GM23338 (cell line): ENCODE measurements around the gene STK4. TPM values are rescaled to one million over a fixed set of nuclear protein-coding genes. Genes with fewer than 3 reads are reported as not detected.

Experiments used
- ATAC-seq: fragments of 200-7000 bp; cut with Tn5 transposase; 3 replicates; pipeline ENCODE4 v1.9.1; 2020
- DNase-seq: peaks from one replicate; pipeline ENCODE4 v3.0.0-alpha.2; 2015; ENCODE audit warnings: low spot score
- H2AFZ ChIP-seq: fragments of 200-600 bp; sonication (generic); 2 replicates; pipeline ENCODE4 v1.8.0; 2016; ENCODE audit warnings: antibody characterized with exemption, mild to moderate bottlenecking, moderate library complexity
- H3F3A ChIP-seq: fragments of 200-600 bp; sonication (generic); replicated peaks from 2 replicates; pipeline ENCODE4 v1.8.0; 2017; ENCODE audit warnings: antibody characterized with exemption, mixed run types, low read depth
- H3K27ac ChIP-seq: fragments of 200-600 bp; sonication (generic); 2 replicates; pipeline ENCODE4 v1.6.1; 2016; ENCODE audit warnings: low read depth
- H3K27me3 ChIP-seq: fragments of 200-600 bp; sonication (generic); 2 replicates; pipeline ENCODE4 v1.8.0; 2016; ENCODE audit warnings: mild to moderate bottlenecking, mixed run types, moderate library complexity; ENCODE audit not compliant: insufficient read depth
- H3K36me3 ChIP-seq: fragments of 200-600 bp; sonication (generic); 2 replicates; pipeline ENCODE4 v1.8.0; 2016; ENCODE audit warnings: mild to moderate bottlenecking; ENCODE audit not compliant: insufficient read depth
- H3K4me1 ChIP-seq: fragments of 200-600 bp; sonication (generic); 2 replicates; pipeline ENCODE4 v1.8.0; 2016; ENCODE audit warnings: mild to moderate bottlenecking, moderate library complexity; ENCODE audit not compliant: insufficient read depth
- H3K4me2 ChIP-seq: fragments of 200-600 bp; sonication (generic); 2 replicates; pipeline ENCODE4 v1.7.1; 2017; ENCODE audit warnings: mixed run types
- H3K4me3 ChIP-seq: fragments of 200-600 bp; sonication (generic); 2 replicates; pipeline ENCODE4 v1.6.1; 2016; ENCODE audit warnings: mixed run types
- H3K79me2 ChIP-seq: fragments of 200-600 bp; sonication (generic); replicated peaks from 2 replicates; pipeline ENCODE4 v1.8.0; 2017; ENCODE audit warnings: mild to moderate bottlenecking; ENCODE audit not compliant: insufficient read depth
- H3K9me2 ChIP-seq: fragments of 200-600 bp; sonication (generic); 2 replicates; pipeline ENCODE4 v1.8.0; 2017; ENCODE audit not compliant: insufficient read depth
- H4K20me1 ChIP-seq: fragments of 200-600 bp; sonication (generic); replicated peaks from 2 replicates; pipeline ENCODE4 v1.8.0; 2017; ENCODE audit warnings: mild to moderate bottlenecking; ENCODE audit not compliant: insufficient read depth
- H3K27ac Mint-ChIP-seq: 2 replicates; pipeline ENCODE4 v1.8.0; 2020; ENCODE audit warnings: inconsistent platforms, mild to moderate bottlenecking, moderate library complexity, mixed read lengths
- H3K27me3 Mint-ChIP-seq: 3 replicates; pipeline ENCODE4 v1.8.0; 2022; ENCODE audit warnings: low read depth, mild to moderate bottlenecking, moderate library complexity, mixed read lengths, inconsistent platforms; ENCODE audit not compliant: insufficient read depth, poor library complexity
- H3K36me3 Mint-ChIP-seq: 3 replicates; pipeline ENCODE4 v1.8.0; 2021; ENCODE audit warnings: low read depth, mild to moderate bottlenecking, inconsistent platforms, moderate library complexity, mixed read lengths
- H3K4me1 Mint-ChIP-seq: 3 replicates; pipeline ENCODE4 v1.8.0; 2020; ENCODE audit warnings: mild to moderate bottlenecking, inconsistent platforms, mixed read lengths
- H3K4me3 Mint-ChIP-seq: 3 replicates; pipeline ENCODE4 v1.8.0; 2021; ENCODE audit warnings: moderate library complexity, mild to moderate bottlenecking, inconsistent platforms, mixed read lengths
- H3K9me3 Mint-ChIP-seq: 3 replicates; pipeline ENCODE4 v1.8.0; 2020; ENCODE audit warnings: moderate library complexity, mild to moderate bottlenecking, inconsistent platforms, mixed read lengths
- CREB1 ChIP-seq: fragments of 250-450 bp; sonication (Bioruptor Pico); IDR thresholded peaks from 2 replicates; pipeline ENCODE4 v1.5.0; 2020; ENCODE audit warnings: low read depth, mild to moderate bottlenecking, moderate library complexity
- EZH2 ChIP-seq: fragments of 200-600 bp; sonication (generic); IDR thresholded peaks from one replicate; pipeline ENCODE4 v1.8.0; 2017; ENCODE audit warnings: antibody characterized with exemption, mild to moderate bottlenecking, low read depth; ENCODE audit not compliant: unreplicated experiment
- JUNB ChIP-seq: IDR thresholded peaks from one replicate; pipeline ENCODE4 v1.6.1; 2016; ENCODE audit warnings: antibody characterized with exemption; ENCODE audit not compliant: unreplicated experiment
- NANOG ChIP-seq: IDR thresholded peaks from 2 replicates; pipeline ENCODE4 v1.6.1; 2016; ENCODE audit warnings: antibody characterized with exemption, borderline replicate concordance
- POLR2AphosphoS5 ChIP-seq: IDR thresholded peaks from 2 replicates; pipeline ENCODE4 v1.6.1; 2016; ENCODE audit warnings: antibody characterized with exemption, low read depth
- ZNF114 ChIP-seq: fragments of 250-450 bp; sonication (Bioruptor Pico); IDR thresholded peaks from 2 replicates; pipeline ENCODE4 v1.5.0; 2020; ENCODE audit warnings: mild to moderate bottlenecking, moderate library complexity
- ZNF331 ChIP-seq: fragments of 250-450 bp; sonication (Bioruptor Pico); IDR thresholded peaks from 2 replicates; pipeline ENCODE4 v1.5.0; 2020; ENCODE audit warnings: low read depth, mild to moderate bottlenecking, moderate library complexity
- polyA plus RNA-seq: library from polyadenylated mRNA; unstranded; fragments of >200 nt; fragmentation: Nextera tagmentation; extraction: Ambion mirVana; gene quantifications from 2 replicates; pipeline ENCODE4 v1.2.1, GENCODE V29; 2016
- total RNA-seq: library from RNA; depleted of rRNA; stranded (reverse); fragments of >200 nt; shearing (Covaris generic); gene quantifications from 2 replicates; pipeline ENCODE4 v1.2.3, GENCODE V29; 2014
- TF ChIP-seq, protein P1 (sequence below): IDR thresholded peaks from one replicate; pipeline ENCODE4 v1.6.1; 2018; ENCODE audit warnings: antibody characterized with exemption; ENCODE audit not compliant: unreplicated experiment
- TF ChIP-seq, protein P2 (sequence below), 2 experiments: fragments of 200-600 bp in 1 of 2; sonication (generic) in 1 of 2; conservative IDR thresholded peaks; 2 replicates each; pipeline versions ENCODE4 v1.5.1 to v1.6.1; 2016 to 2017; ENCODE audit warnings: antibody characterized with exemption in 2 of 2, low read depth in 2 of 2, mild to moderate bottlenecking in 2 of 2, moderate library complexity in 1 of 2
- TF ChIP-seq, protein P3 (sequence below): IDR thresholded peaks from 2 replicates; pipeline ENCODE4 v1.6.1; 2016; ENCODE audit warnings: antibody characterized with exemption
- TF ChIP-seq, protein P4 (sequence below): fragments of 250-450 bp; sonication (Bioruptor Pico); IDR thresholded peaks from 2 replicates; pipeline ENCODE4 v1.5.0; 2020; ENCODE audit warnings: mild to moderate bottlenecking, moderate library complexity

Gene STK4
- total and polyA plus RNA-seq, 2 experiments from 2014 or later = 37.7 to 58.7 TPM

DNA sequence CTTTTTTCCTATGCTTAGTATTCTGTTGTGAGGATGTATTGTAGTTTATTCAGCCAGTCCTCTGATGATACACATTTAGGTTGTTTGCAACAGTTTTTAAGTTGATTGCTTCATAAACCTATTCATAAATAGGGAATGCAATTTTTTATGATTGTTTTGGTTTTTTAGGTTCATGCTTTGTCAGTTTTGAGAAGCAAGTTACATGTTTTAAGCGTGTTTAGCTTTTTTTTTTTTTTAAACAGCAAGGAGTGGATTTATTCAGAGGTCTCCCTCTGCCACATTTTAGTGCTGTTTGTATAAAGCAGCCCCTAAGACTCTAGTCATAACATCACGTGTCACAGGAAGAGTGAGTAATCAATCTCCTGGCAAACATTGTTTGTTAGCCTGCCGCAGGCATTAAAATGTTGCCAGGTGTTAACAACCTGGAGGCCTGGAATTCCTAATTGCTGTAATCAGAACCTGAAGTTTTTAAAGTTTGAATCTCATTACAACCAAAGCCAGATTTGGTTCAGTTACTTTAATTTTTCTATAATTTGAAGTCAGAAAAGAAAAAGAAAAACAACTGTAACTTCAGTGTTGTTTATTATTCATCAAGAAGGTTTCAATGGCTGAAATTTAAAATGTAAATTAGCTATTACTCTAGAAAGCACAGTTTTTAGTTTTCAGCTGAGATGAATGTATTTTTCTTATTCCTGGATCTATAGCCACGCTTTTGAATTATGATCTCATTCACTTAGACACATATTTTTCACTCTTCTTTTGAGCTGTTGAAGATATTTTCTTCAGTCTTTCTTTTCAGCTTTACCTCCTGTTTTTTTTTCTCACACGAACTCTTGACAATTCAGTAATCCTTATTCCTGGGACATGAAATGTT lies 75.4 kb downstream of the STK4 start (continued):
- no peak for TF ChIP-seq EZH2
- TF ChIP-seq ZNF331 (CRISPR knock-in tag) = no peak

DNA sequence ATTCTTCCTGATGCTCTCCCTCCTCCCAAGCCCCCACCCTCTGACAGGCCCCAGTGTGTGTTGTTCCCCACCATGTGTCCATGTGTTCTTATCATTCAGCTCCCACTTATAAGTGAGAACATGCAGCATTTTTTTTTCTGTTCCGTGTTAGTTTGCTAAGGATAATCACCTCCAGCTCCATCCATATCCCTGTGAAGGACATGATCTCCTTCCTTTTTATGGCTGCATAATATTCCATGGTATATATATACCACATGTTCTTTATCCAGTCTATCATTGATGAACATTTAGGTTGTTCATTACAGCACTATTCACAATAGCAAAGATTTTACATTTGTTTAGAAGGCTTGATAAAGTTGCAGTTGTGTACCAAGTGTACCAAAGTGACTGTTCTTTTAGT lies 76.7 kb downstream of the STK4 start:
- Histone ChIP-seq H3K4me1 (peaks cover 21% of the 10 kb centered on the region; the same call in 1 of the 2 replicates), H2AFZ (no peak overlapping the region), H3K27ac (no peak overlapping the region; the same call in 1 of the 2 replicates), H3K36me3 (no peaks in the 10 kb centered on the region), H3K4me3 (no peak overlapping the region), H4K20me1 (no peaks in the 10 kb centered on the region), H3K9me2 (no peaks in the 10 kb centered on the region), H3F3A (no peaks in the 10 kb centered on the region), H3K4me2 (no peak overlapping the region), H3K27me3 (no peaks in the 10 kb centered on the region), H3K79me2 (0 out of 2 replicates have a peak, but pooled peaks cover 3% of the 10 kb centered on the region)
- DNase-seq (no peak), ATAC-seq (no peak)
- Mint-ChIP-seq H3K9me3 (peaks cover 7% of the 10 kb centered on the region; the same call in 2 of the 3 replicates), H3K4me3 (no peak overlapping the region), H3K4me1 (peaks cover 30% of the 10 kb centered on the region), H3K27me3 (peaks cover 7% of the 10 kb centered on the region), H3K36me3 (peaks cover 24% of the 10 kb centered on the region; the same call in 2 of the 3 replicates), H3K27ac (peak overlapping the region; percentile 98; the same call in 1 of the 2 replicates)
- TF ChIP-seq, protein P1, sequence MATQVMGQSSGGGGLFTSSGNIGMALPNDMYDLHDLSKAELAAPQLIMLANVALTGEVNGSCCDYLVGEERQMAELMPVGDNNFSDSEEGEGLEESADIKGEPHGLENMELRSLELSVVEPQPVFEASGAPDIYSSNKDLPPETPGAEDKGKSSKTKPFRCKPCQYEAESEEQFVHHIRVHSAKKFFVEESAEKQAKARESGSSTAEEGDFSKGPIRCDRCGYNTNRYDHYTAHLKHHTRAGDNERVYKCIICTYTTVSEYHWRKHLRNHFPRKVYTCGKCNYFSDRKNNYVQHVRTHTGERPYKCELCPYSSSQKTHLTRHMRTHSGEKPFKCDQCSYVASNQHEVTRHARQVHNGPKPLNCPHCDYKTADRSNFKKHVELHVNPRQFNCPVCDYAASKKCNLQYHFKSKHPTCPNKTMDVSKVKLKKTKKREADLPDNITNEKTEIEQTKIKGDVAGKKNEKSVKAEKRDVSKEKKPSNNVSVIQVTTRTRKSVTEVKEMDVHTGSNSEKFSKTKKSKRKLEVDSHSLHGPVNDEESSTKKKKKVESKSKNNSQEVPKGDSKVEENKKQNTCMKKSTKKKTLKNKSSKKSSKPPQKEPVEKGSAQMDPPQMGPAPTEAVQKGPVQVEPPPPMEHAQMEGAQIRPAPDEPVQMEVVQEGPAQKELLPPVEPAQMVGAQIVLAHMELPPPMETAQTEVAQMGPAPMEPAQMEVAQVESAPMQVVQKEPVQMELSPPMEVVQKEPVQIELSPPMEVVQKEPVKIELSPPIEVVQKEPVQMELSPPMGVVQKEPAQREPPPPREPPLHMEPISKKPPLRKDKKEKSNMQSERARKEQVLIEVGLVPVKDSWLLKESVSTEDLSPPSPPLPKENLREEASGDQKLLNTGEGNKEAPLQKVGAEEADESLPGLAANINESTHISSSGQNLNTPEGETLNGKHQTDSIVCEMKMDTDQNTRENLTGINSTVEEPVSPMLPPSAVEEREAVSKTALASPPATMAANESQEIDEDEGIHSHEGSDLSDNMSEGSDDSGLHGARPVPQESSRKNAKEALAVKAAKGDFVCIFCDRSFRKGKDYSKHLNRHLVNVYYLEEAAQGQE = no peak
- TF ChIP-seq EZH2 (no peak), CREB1 (CRISPR knock-in tag) (no peak), ZNF114 (CRISPR knock-in tag) (no peak), POLR2AphosphoS5 (no peak), NANOG (no peak), JUNB (no peak)
- TF ChIP-seq, protein P2, sequence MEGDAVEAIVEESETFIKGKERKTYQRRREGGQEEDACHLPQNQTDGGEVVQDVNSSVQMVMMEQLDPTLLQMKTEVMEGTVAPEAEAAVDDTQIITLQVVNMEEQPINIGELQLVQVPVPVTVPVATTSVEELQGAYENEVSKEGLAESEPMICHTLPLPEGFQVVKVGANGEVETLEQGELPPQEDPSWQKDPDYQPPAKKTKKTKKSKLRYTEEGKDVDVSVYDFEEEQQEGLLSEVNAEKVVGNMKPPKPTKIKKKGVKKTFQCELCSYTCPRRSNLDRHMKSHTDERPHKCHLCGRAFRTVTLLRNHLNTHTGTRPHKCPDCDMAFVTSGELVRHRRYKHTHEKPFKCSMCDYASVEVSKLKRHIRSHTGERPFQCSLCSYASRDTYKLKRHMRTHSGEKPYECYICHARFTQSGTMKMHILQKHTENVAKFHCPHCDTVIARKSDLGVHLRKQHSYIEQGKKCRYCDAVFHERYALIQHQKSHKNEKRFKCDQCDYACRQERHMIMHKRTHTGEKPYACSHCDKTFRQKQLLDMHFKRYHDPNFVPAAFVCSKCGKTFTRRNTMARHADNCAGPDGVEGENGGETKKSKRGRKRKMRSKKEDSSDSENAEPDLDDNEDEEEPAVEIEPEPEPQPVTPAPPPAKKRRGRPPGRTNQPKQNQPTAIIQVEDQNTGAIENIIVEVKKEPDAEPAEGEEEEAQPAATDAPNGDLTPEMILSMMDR (conservative IDR thresholded peaks at IDR 0.05; ENCODE audit: low read depth in 2 of 2) = no peak
- TF ChIP-seq, protein P3, sequence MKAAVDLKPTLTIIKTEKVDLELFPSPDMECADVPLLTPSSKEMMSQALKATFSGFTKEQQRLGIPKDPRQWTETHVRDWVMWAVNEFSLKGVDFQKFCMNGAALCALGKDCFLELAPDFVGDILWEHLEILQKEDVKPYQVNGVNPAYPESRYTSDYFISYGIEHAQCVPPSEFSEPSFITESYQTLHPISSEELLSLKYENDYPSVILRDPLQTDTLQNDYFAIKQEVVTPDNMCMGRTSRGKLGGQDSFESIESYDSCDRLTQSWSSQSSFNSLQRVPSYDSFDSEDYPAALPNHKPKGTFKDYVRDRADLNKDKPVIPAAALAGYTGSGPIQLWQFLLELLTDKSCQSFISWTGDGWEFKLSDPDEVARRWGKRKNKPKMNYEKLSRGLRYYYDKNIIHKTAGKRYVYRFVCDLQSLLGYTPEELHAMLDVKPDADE = no peak
- TF ChIP-seq, protein P4, sequence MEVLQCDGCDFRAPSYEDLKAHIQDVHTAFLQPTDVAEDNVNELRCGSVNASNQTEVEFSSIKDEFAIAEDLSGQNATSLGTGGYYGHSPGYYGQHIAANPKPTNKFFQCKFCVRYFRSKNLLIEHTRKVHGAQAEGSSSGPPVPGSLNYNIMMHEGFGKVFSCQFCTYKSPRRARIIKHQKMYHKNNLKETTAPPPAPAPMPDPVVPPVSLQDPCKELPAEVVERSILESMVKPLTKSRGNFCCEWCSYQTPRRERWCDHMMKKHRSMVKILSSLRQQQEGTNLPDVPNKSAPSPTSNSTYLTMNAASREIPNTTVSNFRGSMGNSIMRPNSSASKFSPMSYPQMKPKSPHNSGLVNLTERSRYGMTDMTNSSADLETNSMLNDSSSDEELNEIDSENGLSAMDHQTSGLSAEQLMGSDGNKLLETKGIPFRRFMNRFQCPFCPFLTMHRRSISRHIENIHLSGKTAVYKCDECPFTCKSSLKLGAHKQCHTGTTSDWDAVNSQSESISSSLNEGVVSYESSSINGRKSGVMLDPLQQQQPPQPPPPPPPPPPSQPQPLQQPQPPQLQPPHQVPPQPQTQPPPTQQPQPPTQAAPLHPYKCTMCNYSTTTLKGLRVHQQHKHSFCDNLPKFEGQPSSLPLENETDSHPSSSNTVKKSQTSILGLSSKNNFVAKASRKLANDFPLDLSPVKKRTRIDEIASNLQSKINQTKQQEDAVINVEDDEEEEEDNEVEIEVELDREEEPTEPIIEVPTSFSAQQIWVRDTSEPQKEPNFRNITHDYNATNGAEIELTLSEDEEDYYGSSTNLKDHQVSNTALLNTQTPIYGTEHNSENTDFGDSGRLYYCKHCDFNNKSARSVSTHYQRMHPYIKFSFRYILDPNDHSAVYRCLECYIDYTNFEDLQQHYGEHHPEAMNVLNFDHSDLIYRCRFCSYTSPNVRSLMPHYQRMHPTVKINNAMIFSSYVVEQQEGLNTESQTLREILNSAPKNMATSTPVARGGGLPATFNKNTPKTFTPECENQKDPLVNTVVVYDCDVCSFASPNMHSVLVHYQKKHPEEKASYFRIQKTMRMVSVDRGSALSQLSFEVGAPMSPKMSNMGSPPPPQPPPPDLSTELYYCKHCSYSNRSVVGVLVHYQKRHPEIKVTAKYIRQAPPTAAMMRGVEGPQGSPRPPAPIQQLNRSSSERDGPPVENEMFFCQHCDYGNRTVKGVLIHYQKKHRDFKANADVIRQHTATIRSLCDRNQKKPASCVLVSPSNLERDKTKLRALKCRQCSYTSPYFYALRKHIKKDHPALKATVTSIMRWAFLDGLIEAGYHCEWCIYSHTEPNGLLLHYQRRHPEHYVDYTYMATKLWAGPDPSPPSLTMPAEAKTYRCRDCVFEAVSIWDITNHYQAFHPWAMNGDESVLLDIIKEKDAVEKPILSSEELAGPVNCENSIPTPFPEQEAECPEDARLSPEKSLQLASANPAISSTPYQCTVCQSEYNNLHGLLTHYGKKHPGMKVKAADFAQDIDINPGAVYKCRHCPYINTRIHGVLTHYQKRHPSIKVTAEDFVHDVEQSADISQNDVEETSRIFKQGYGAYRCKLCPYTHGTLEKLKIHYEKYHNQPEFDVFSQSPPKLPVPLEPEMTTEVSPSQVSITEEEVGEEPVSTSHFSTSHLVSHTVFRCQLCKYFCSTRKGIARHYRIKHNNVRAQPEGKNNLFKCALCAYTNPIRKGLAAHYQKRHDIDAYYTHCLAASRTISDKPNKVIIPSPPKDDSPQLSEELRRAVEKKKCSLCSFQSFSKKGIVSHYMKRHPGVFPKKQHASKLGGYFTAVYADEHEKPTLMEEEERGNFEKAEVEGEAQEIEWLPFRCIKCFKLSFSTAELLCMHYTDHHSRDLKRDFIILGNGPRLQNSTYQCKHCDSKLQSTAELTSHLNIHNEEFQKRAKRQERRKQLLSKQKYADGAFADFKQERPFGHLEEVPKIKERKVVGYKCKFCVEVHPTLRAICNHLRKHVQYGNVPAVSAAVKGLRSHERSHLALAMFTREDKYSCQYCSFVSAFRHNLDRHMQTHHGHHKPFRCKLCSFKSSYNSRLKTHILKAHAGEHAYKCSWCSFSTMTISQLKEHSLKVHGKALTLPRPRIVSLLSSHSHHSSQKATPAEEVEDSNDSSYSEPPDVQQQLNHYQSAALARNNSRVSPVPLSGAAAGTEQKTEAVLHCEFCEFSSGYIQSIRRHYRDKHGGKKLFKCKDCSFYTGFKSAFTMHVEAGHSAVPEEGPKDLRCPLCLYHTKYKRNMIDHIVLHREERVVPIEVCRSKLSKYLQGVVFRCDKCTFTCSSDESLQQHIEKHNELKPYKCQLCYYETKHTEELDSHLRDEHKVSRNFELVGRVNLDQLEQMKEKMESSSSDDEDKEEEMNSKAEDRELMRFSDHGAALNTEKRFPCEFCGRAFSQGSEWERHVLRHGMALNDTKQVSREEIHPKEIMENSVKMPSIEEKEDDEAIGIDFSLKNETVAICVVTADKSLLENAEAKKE (CRISPR knock-in tag) = no peak
